CD4-positive, alpha-beta memory T cell (primary cell): ENCODE measurements around the gene TMEM163. TPM values are rescaled to one million over a fixed set of nuclear protein-coding genes. Genes with fewer than 3 reads are reported as not detected.

Experiments used
- CTCF ChIA-PET: fragments of 350-600 bp; sonication (Branson Sonifier 250); formaldehyde crosslinking; loops from one replicate; lab custom pipeline; 2021; ENCODE audit warnings: inconsistent platforms; ENCODE audit not compliant: partially characterized antibody; lab: Charles Lee
- POLR2A ChIA-PET: fragments of 350-600 bp; sonication (Branson Sonifier 250); formaldehyde crosslinking; loops from one replicate; lab custom pipeline; 2021; ENCODE audit not compliant: partially characterized antibody; lab: Charles Lee
- DNase-seq, 5 donors: peaks; one replicate each; pipeline versions ENCODE4 v3.0.0 to v3.0.0-alpha.2; 2020 to 2022; ENCODE audit warnings: mixed read lengths in 1 of 5
- H3K27ac ChIP-seq: one replicate; pipeline ENCODE4 v1.7.0; 2013; ENCODE audit warnings: low read depth, low read length
- H3K27me3 ChIP-seq: 2 replicates; pipeline ENCODE4 v1.7.0; 2013; ENCODE audit warnings: mild to moderate bottlenecking, low read length, moderate library complexity; ENCODE audit not compliant: insufficient read depth
- H3K36me3 ChIP-seq: 2 replicates; pipeline ENCODE4 v1.7.0; 2013; ENCODE audit warnings: mild to moderate bottlenecking, low read length, moderate library complexity; ENCODE audit not compliant: insufficient read depth
- H3K4me1 ChIP-seq: 2 replicates; pipeline ENCODE4 v1.7.0; 2013; ENCODE audit warnings: mild to moderate bottlenecking, low read length, moderate library complexity; ENCODE audit not compliant: insufficient read depth
- H3K4me3 ChIP-seq, 2 donors: one replicate each; pipeline ENCODE4 v1.7.0; 2013; ENCODE audit warnings: low read length in 2 of 2, mild to moderate bottlenecking in 1 of 2
- H3K9me3 ChIP-seq, 2 donors: one replicate each; pipeline ENCODE4 v1.7.0; 2013; ENCODE audit warnings: low read length in 2 of 2, control low read depth in 1 of 2; ENCODE audit not compliant: control insufficient read depth in 1 of 2
- H3K27ac Mint-ChIP-seq, 7 donors: one replicate each; pipeline ENCODE4 v1.8.0; 2020 to 2021; ENCODE audit warnings: mixed read lengths in 7 of 7, mild to moderate bottlenecking in 6 of 7, inconsistent platforms in 3 of 7, moderate library complexity in 3 of 7
- H3K27me3 Mint-ChIP-seq, 2 donors: one replicate each; pipeline ENCODE4 v1.8.0; 2020 to 2021; ENCODE audit warnings: mixed read lengths in 2 of 2
- H3K36me3 Mint-ChIP-seq, 2 donors: one replicate each; pipeline ENCODE4 v1.8.0; 2020 to 2021; ENCODE audit warnings: mixed read lengths in 2 of 2, inconsistent platforms in 1 of 2, mild to moderate bottlenecking in 1 of 2
- H3K4me1 Mint-ChIP-seq, 4 donors: one replicate each; pipeline ENCODE4 v1.8.0; 2020 to 2021; ENCODE audit warnings: mixed read lengths in 4 of 4, mild to moderate bottlenecking in 1 of 4
- H3K4me3 Mint-ChIP-seq, 8 donors: one replicate each; pipeline ENCODE4 v1.8.0; 2020 to 2021; ENCODE audit warnings: mixed read lengths in 8 of 8, mild to moderate bottlenecking in 7 of 8, moderate library complexity in 6 of 8, inconsistent platforms in 3 of 8
- H3K9me3 Mint-ChIP-seq, 8 donors: one replicate each; pipeline ENCODE4 v1.8.0; 2020 to 2021; ENCODE audit warnings: mixed read lengths in 8 of 8, mild to moderate bottlenecking in 5 of 8, inconsistent platforms in 3 of 8, moderate library complexity in 1 of 8
- intact Hi-C: fragments of 100-400 bp; cut with micrococcal nuclease; formaldehyde crosslinking; loops from one replicate; pipeline ENCODE4 v1.15.1; 2023
- polyA plus RNA-seq, 2 donors: library from polyadenylated mRNA; unstranded; fragments of 300-500 nt; fragmentation: Illumina TruSeq; gene quantifications; one replicate each; pipeline ENCODE4 v1.2.3, GENCODE V29; 2021
- total RNA-seq, 2 experiments: library from RNA; stranded (reverse); gene quantifications; one replicate each; pipeline ENCODE4 v1.2.3, GENCODE V29; 2021

TMEM163 gene
- total and polyA plus RNA-seq, 4 experiments from 2014 or later = 0.47 TPM; not detected in 3

- H3K27ac Mint-ChIP-seq = peak overlapping the region; percentile 84 to 99 (median 93)
- H3K4me3 ChIP-seq = peak overlapping the region in 1 of 2 donors; percentile 11
- intact Hi-C loops = loop anchor here (5.0 kb wide), 2 partner anchors 48 to 1468 kb away; partner anchors contain the start of gene TMEM163
Measured at GRCh38 chr2:134668821-134669220, 50.0 kb downstream of the TMEM163 start.

GRCh38 chr2:134667541-134667940, 51.3 kb downstream of the TMEM163 start:
- POLR2A ChIA-PET = no interaction called here

More at GRCh38 chr2:134668821-134669220, 50.0 kb downstream of the TMEM163 start:
- no peaks in the 10 kb centered on the region for H3K36me3 ChIP-seq
- H3K27me3 ChIP-seq = no peaks in the 10 kb centered on the region
- Mint-ChIP-seq H3K9me3 (peaks cover 0 to 3% (median 0%) of the 10 kb centered on the region in 8 donors), H3K27me3 (peaks cover 0 to 1% of the 10 kb centered on the region in 2 donors), H3K36me3 (no peaks in the 10 kb centered on the region), H3K4me3 (peak overlapping the region; percentile 45 to 77 (median 60)), H3K4me1 (peaks cover 65 to 97% (median 86%) of the 10 kb centered on the region in 4 donors)
- peaks cover 77% of the 10 kb centered on the region for H3K4me1 ChIP-seq
- H3K9me3 ChIP-seq = no peaks in the 10 kb centered on the region
- DNase-seq = peak; percentile 82 to 96 (median 87)
- ChIA-PET POLR2A (interaction anchor here (0.8 to 2.6 kb wide), 6 partner anchors 9 to 248 kb away, joined by 3 to 29 read pairs (median 5); partner anchors contain the start of gene TMEM163), CTCF (interaction anchor here (1.0 to 1.5 kb wide), 3 partner anchors 9 to 34 kb away, joined by 3 to 9 read pairs (median 7); no protein-coding TSS in a partner anchor)
- H3K27ac ChIP-seq = peak overlapping the region; percentile 59

GRCh38 chr2:134667081-134667480, 51.7 kb downstream of the TMEM163 start:
- ChIA-PET POLR2A (no interaction called here), CTCF (interaction anchor here (1.1 kb wide), 1 partner anchor 10 kb away, joined by 3 read pairs; no protein-coding TSS in a partner anchor)
- Histone ChIP-seq H3K9me3 (no peaks in the 10 kb centered on the region), H3K4me1 (peaks cover 68% of the 10 kb centered on the region), H3K36me3 (no peaks in the 10 kb centered on the region), H3K27ac (no peak overlapping the region), H3K27me3 (no peaks in the 10 kb centered on the region), H3K4me3 (no peak overlapping the region)
- intact Hi-C loops = loop anchor here (5.0 kb wide), 2 partner anchors 50 to 1470 kb away; partner anchors contain the start of gene TMEM163
- H3K27ac Mint-ChIP-seq = peak overlapping the region in 2 of 7 donors; percentile 49
- DNase-seq = no peak
- H3K9me3 Mint-ChIP-seq = peaks cover 0 to 3% (median 0%) of the 10 kb centered on the region in 8 donors
- H3K27me3 Mint-ChIP-seq = peaks cover 0 to 1% of the 10 kb centered on the region in 2 donors
- peaks cover 61 to 82% (median 74%) of the 10 kb centered on the region in 4 donors for H3K4me1 Mint-ChIP-seq
- peak overlapping the region in 2 of 8 donors; percentile 17 to 31 for H3K4me3 Mint-ChIP-seq
- H3K36me3 Mint-ChIP-seq = no peaks in the 10 kb centered on the region

More at GRCh38 chr2:134667541-134667940, 51.3 kb downstream of the TMEM163 start:
- peaks cover 73% of the 10 kb centered on the region for H3K4me1 ChIP-seq
- Mint-ChIP-seq H3K27ac (peak overlapping the region in 5 of 7 donors; percentile 24 to 99 (median 46)), H3K36me3 (no peaks in the 10 kb centered on the region), H3K4me3 (peak overlapping the region in 5 of 8 donors; percentile 17 to 62 (median 44)), H3K27me3 (peaks cover 0 to 1% of the 10 kb centered on the region in 2 donors), H3K4me1 (peaks cover 62 to 87% (median 78%) of the 10 kb centered on the region in 4 donors), H3K9me3 (peaks cover 0 to 3% (median 0%) of the 10 kb centered on the region in 8 donors)
- no peak for DNase-seq
- no peak overlapping the region for H3K4me3 ChIP-seq
- intact Hi-C loops = loop anchor here (5.0 kb wide), 2 partner anchors 50 to 1470 kb away; partner anchors contain the start of gene TMEM163
- no peak overlapping the region for H3K27ac ChIP-seq
- no peaks in the 10 kb centered on the region for H3K27me3 ChIP-seq
- no peaks in the 10 kb centered on the region for H3K9me3 ChIP-seq
- CTCF ChIA-PET = interaction anchor here (1.1 kb wide), 1 partner anchor 10 kb away, joined by 3 read pairs; no protein-coding TSS in a partner anchor
- H3K36me3 ChIP-seq = no peaks in the 10 kb centered on the region

- Mint-ChIP-seq H3K27me3 (peaks cover 0 to 3% of the 10 kb centered on the region in 2 donors), H3K4me1 (peaks cover 55 to 74% (median 68%) of the 10 kb centered on the region in 4 donors), H3K27ac (peak overlapping the region in 4 of 7 donors; percentile 7 to 53 (median 44)), H3K36me3 (no peaks in the 10 kb centered on the region), H3K4me3 (no peak overlapping the region), H3K9me3 (peaks cover 0 to 2% (median 0%) of the 10 kb centered on the region in 8 donors)
- intact Hi-C loops = loop anchor here (5.0 kb wide), 2 partner anchors 51 to 1471 kb away; partner anchors contain the start of gene TMEM163
- CTCF ChIA-PET = interaction anchor here (1.2 kb wide), 1 partner anchor 20 kb away, joined by 3 read pairs; no protein-coding TSS in a partner anchor
- Histone ChIP-seq H3K27ac (no peak overlapping the region), H3K9me3 (no peaks in the 10 kb centered on the region), H3K4me1 (peaks cover 57% of the 10 kb centered on the region), H3K27me3 (no peaks in the 10 kb centered on the region), H3K4me3 (no peak overlapping the region), H3K36me3 (no peaks in the 10 kb centered on the region)
- DNase-seq = no peak
- POLR2A ChIA-PET = interaction anchor here (0.7 kb wide), 1 partner anchor 13 kb away, joined by 3 read pairs; no protein-coding TSS in a partner anchor
Measured at GRCh38 chr2:134665727-134666506, 52.9 kb downstream of the TMEM163 start.

GRCh38 chr2:134663451-134664450, 55.0 kb downstream of the TMEM163 start:
- Mint-ChIP-seq H3K36me3 (no peaks in the 10 kb centered on the region), H3K27me3 (peaks cover 0 to 3% of the 10 kb centered on the region in 2 donors), H3K9me3 (no peaks in the 10 kb centered on the region), H3K4me3 (no peak overlapping the region), H3K4me1 (peaks cover 46 to 73% (median 61%) of the 10 kb centered on the region in 4 donors), H3K27ac (peak overlapping the region in 2 of 7 donors; percentile 22 to 67)
- no peak overlapping the region for H3K27ac ChIP-seq
- peaks cover 35% of the 10 kb centered on the region for H3K4me1 ChIP-seq
- no peaks in the 10 kb centered on the region for H3K27me3 ChIP-seq
- ChIA-PET POLR2A (interaction anchor here (0.7 kb wide), 1 partner anchor 54 kb away, joined by 3 read pairs; no protein-coding TSS in a partner anchor), CTCF (no interaction called here)
- intact Hi-C loops = no loop called here
- H3K36me3 ChIP-seq = no peaks in the 10 kb centered on the region
- no peak for DNase-seq
- H3K9me3 ChIP-seq = no peaks in the 10 kb centered on the region
- no peak overlapping the region for H3K4me3 ChIP-seq

GRCh38 chr2:134662751-134663150, 56.0 kb downstream of the TMEM163 start:
- H3K27me3 Mint-ChIP-seq = peaks cover 0 to 3% of the 10 kb centered on the region in 2 donors
- CTCF ChIA-PET = no interaction called here
- Histone ChIP-seq H3K36me3 (no peaks in the 10 kb centered on the region), H3K9me3 (no peaks in the 10 kb centered on the region), H3K4me3 (no peak overlapping the region), H3K4me1 (peaks cover 25% of the 10 kb centered on the region), H3K27ac (no peak overlapping the region), H3K27me3 (no peaks in the 10 kb centered on the region)
- POLR2A ChIA-PET = no interaction called here
- H3K36me3 Mint-ChIP-seq = no peaks in the 10 kb centered on the region
- no peak overlapping the region for H3K4me3 Mint-ChIP-seq
- H3K4me1 Mint-ChIP-seq = peaks cover 38 to 64% (median 51%) of the 10 kb centered on the region in 4 donors
- intact Hi-C loops = no loop called here
- no peaks in the 10 kb centered on the region for H3K9me3 Mint-ChIP-seq
- no peak for DNase-seq
- no peak overlapping the region for H3K27ac Mint-ChIP-seq
